Measurements from ENCODE around the gene COL3A1. TPM values are rescaled to one million over a fixed set of nuclear protein-coding genes. Genes with fewer than 3 reads are reported as not detected.

Gene COL3A1
- total and polyA plus RNA-seq, 2 of the 8 experiments (the other 6 are each of a cell fraction or from before 2014, with no cell fraction given), result 0.07 to 0.11 TPM

- H2BK15ac ChIP-seq (ENCODE audit: low read length), result no peak overlapping the region
- H3K23me2 ChIP-seq (ENCODE audit: low read depth, low read length), result no peaks in the 10 kb centered on the region
- H3K4me2 ChIP-seq (ENCODE audit: insufficient read depth in 1 of 2, low read depth in 2 of 2, low read length in 2 of 2), result no peak overlapping the region
- no peaks in the 10 kb centered on the region for H3K27me3 ChIP-seq (replicated peaks in 1 of 4; ENCODE audit: control insufficient read depth in 3 of 4, extremely low read depth in 1 of 4, insufficient read depth in 3 of 4, low read length in 3 of 4)
- no peak overlapping the region for H2AK5ac ChIP-seq (ENCODE audit: low read depth, low read length)
- no peak overlapping the region for H2BK12ac ChIP-seq (ENCODE audit: low read depth, low read length)
- no peak overlapping the region for H3K14ac ChIP-seq (ENCODE audit: insufficient read length)
- H4K91ac ChIP-seq (replicated peaks; ENCODE audit: insufficient read length, low read length), result no peak overlapping the region
- H2BK5ac ChIP-seq (ENCODE audit: low read depth, low read length), result no peak overlapping the region
- no peak overlapping the region for H3K56ac ChIP-seq (replicated peaks; ENCODE audit: insufficient read length, low read depth, low read length)
- no peak overlapping the region for H4K5ac ChIP-seq (ENCODE audit: insufficient read length, low read depth, low read length)
- WGBS, 2 experiments (ENCODE audit: extremely low coverage in 1 of 2, insufficient coverage in 1 of 2, insufficient read length in 1 of 2, insufficient replicate concordance in 2 of 2, low coverage in 1 of 2, low lambda C conversion rate in 2 of 2, missing lambda C conversion rate in 1 of 2), result 52% methylated on average over 1 of the region's 1 CpG; no CpG with 5 or more reads in 1 of the 2 experiments
- FAIRE-seq (no peak), DNase-seq (ENCODE audit: low read depth in 1 of 2, low spot score in 2 of 2) (no peak)
- H3K4ac ChIP-seq (replicated peaks; ENCODE audit: insufficient read length, low read depth, low read length), result no peak overlapping the region
- H4K20me1 ChIP-seq (replicated peaks in 1 of 2; ENCODE audit: control insufficient read depth in 1 of 2, insufficient read depth in 2 of 2, low read length in 2 of 2), result no peaks in the 10 kb centered on the region
- no peaks in the 10 kb centered on the region for H3K36me3 ChIP-seq (ENCODE audit: control insufficient read depth in 2 of 4, insufficient read depth in 4 of 4, low read length in 3 of 4)
- ChIA-PET CTCF (ENCODE audit: partially characterized antibody) (interaction anchor here (1.2 kb wide), 1 partner anchor 10 kb away, joined by 4 read pairs; no protein-coding TSS in a partner anchor), POLR2A (ENCODE audit: partially characterized antibody) (no interaction called here)
- no peak overlapping the region for H4K8ac ChIP-seq (ENCODE audit: extremely low read depth, insufficient read depth, low read length)
- H3K9me3 ChIP-seq (ENCODE audit: insufficient read depth in 2 of 2, low read depth in 1 of 2, low read length in 1 of 2), result no peaks in the 10 kb centered on the region
- no peak overlapping the region for H3K18ac ChIP-seq (ENCODE audit: extremely low read depth, low read length)
- H3K27ac ChIP-seq (ENCODE audit: low read depth, low read length), result no peak overlapping the region
- no peak overlapping the region for H2BK20ac ChIP-seq (ENCODE audit: low read length)
- H2AFZ ChIP-seq (ENCODE audit: low read length), result no peak overlapping the region
- no peak overlapping the region for H3K4me3 ChIP-seq (ENCODE audit: extremely low read depth in 1 of 4, insufficient read depth in 2 of 4, low read depth in 3 of 4, low read length in 4 of 4)
- H2BK120ac ChIP-seq (replicated peaks; ENCODE audit: low read depth, low read length), result no peak overlapping the region
- no peaks in the 10 kb centered on the region for H3K79me2 ChIP-seq (ENCODE audit: control insufficient read depth in 1 of 2, insufficient read depth in 2 of 2, low read length in 2 of 2)
- peaks cover 0 to 7% (median 0%) of the 10 kb centered on the region in 4 experiments; a peak in 2 of 7 replicates for H3K4me1 ChIP-seq (replicated peaks in 1 of 4; ENCODE audit: control insufficient read depth in 3 of 4, insufficient read depth in 4 of 4, low read length in 3 of 4)
- H3K23ac ChIP-seq (ENCODE audit: insufficient read length), result no peak overlapping the region
- no peak overlapping the region for H3K9ac ChIP-seq (replicated peaks in 1 of 4; ENCODE audit: extremely low read depth in 1 of 4, low read depth in 3 of 4, low read length in 3 of 4)
- H3K79me1 ChIP-seq (ENCODE audit: low read depth, low read length), result no peaks in the 10 kb centered on the region
- no peak for TF ChIP-seq SP4 (IDR thresholded peaks at IDR 0.05; ENCODE audit: low read length)
- TF ChIP-seq KDM5A (IDR thresholded peaks at IDR 0.05; ENCODE audit: low read length), result no peak
- TF ChIP-seq EGR1 (IDR thresholded peaks at IDR 0.05; ENCODE audit: borderline replicate concordance, low read depth, low read length), result no peak
- no peak for TF ChIP-seq TAF1 (IDR thresholded peaks at IDR 0.05; ENCODE audit: low read depth, low read length)
- no peak for TF ChIP-seq GTF2F1 (IDR thresholded peaks at IDR 0.05; ENCODE audit: borderline replicate concordance, low read depth, low read length)
- TF ChIP-seq JUND (IDR thresholded peaks at IDR 0.05; ENCODE audit: low read length), result no peak
- TF ChIP-seq GABPA (IDR thresholded peaks at IDR 0.05; ENCODE audit: borderline replicate concordance, insufficient read depth, low read length), result no peak
- TF ChIP-seq SUZ12 (IDR thresholded peaks at IDR 0.05; ENCODE audit: low read length), result no peak
- TF ChIP-seq HDAC2 (IDR thresholded peaks at IDR 0.05; ENCODE audit: borderline replicate concordance in 1 of 2, low read depth in 2 of 2, low read length in 2 of 2), result no peak
These were observed 41.2 kb downstream of the COL3A1 start for GRCh38 chr2:189015359-189015758.

Data from H1 (cell line).